ENCODE results near the gene THEMIS2. TPM values are rescaled to one million over a fixed set of nuclear protein-coding genes. Genes with fewer than 3 reads are reported as not detected.

THEMIS2 gene
- polyA plus RNA-seq, 3 donors, result 306 to 618 (median 344) TPM

GRCh38 chr1:27891196-27891889 is 19.0 kb downstream of the THEMIS2 start:
- H3K9ac ChIP-seq (ENCODE audit: insufficient read depth, low read length, poor library complexity, severe bottlenecking), result peak overlapping the region; percentile 34
- peak overlapping the region; percentile 47 for H3K4me2 ChIP-seq (replicated peaks; ENCODE audit: extremely low read depth, low read length, poor library complexity, severe bottlenecking)
- no peak overlapping the region for H2AFZ ChIP-seq (ENCODE audit: insufficient read depth, low read depth, low read length, poor library complexity, severe bottlenecking)

GRCh38 chr1:27894521-27894920 is 22.2 kb downstream of the THEMIS2 start:
- 78% methylated on average over 2 of the region's 3 CpGs for WGBS (ENCODE audit: insufficient coverage)
- no peak overlapping the region for H3K4me2 ChIP-seq (replicated peaks; ENCODE audit: extremely low read depth, low read length, poor library complexity, severe bottlenecking)
- no peaks in the 10 kb centered on the region for H3K9me3 ChIP-seq (replicated peaks in 1 of 2; ENCODE audit: control insufficient read depth in 1 of 2, insufficient read depth in 1 of 2, low read length in 2 of 2)
- H3K27ac Mint-ChIP-seq, result peak overlapping the region; percentile 64 to 92 (median 80)
- peaks cover 62 to 81% of the 10 kb centered on the region in 2 donors for H3K36me3 ChIP-seq (replicated peaks in 1 of 2; ENCODE audit: control insufficient read depth in 1 of 2, insufficient read depth in 2 of 2, low read length in 2 of 2)
- H3K79me2 ChIP-seq (ENCODE audit: insufficient read depth, low read length), result peaks cover 82% of the 10 kb centered on the region
- H3K9me3 Mint-ChIP-seq, result peaks cover 0 to 2% (median 0%) of the 10 kb centered on the region in 7 donors
- H4K20me1 ChIP-seq (ENCODE audit: insufficient read depth, low read length), result no peaks in the 10 kb centered on the region
- H3K4me1 ChIP-seq (ENCODE audit: control insufficient read depth in 1 of 2, insufficient read depth in 2 of 2, low read length in 2 of 2), result peaks cover 37 to 40% of the 10 kb centered on the region in 2 donors
- intact Hi-C loops (cut with micrococcal nuclease), result no loop called here
- H2AFZ ChIP-seq (ENCODE audit: insufficient read depth, low read depth, low read length, poor library complexity, severe bottlenecking), result no peak overlapping the region
- no peak for TF ChIP-seq CTCF (IDR thresholded peaks at IDR 0.05)
- H3K4me3 ChIP-seq (replicated peaks in 1 of 3; ENCODE audit: low read depth in 2 of 3, low read length in 3 of 3), result no peak overlapping the region
- H3K4me1 Mint-ChIP-seq, result peaks cover 43% of the 10 kb centered on the region
- H3K4me3 Mint-ChIP-seq, result no peak overlapping the region
- no peaks in the 10 kb centered on the region for H3K27me3 Mint-ChIP-seq (ENCODE audit: low read depth in 3 of 3)
- peaks cover 66 to 83% of the 10 kb centered on the region in 2 donors for H3K36me3 Mint-ChIP-seq
- H3K27ac ChIP-seq (ENCODE audit: low read depth in 1 of 2, low read length in 2 of 2), result peak overlapping the region in 1 of 2 donors; percentile 91
- H3K27me3 ChIP-seq (ENCODE audit: control insufficient read depth in 2 of 2, insufficient read depth in 2 of 2, low read length in 2 of 2), result no peaks in the 10 kb centered on the region
- DNase-seq, result no peak
- no peak overlapping the region for H3K9ac ChIP-seq (ENCODE audit: insufficient read depth, low read length, poor library complexity, severe bottlenecking)

More at GRCh38 chr1:27891196-27891889, 19.0 kb downstream of the THEMIS2 start:
- H3K4me3 ChIP-seq (replicated peaks in 1 of 3; ENCODE audit: low read depth in 2 of 3, low read length in 3 of 3), result peak overlapping the region in 1 of 3 experiments; percentile 45
- H3K79me2 ChIP-seq (ENCODE audit: insufficient read depth, low read length), result peaks cover 83% of the 10 kb centered on the region
- no peaks in the 10 kb centered on the region for H3K27me3 ChIP-seq (ENCODE audit: control insufficient read depth in 2 of 2, insufficient read depth in 2 of 2, low read length in 2 of 2)
- Mint-ChIP-seq H3K4me3 (peak overlapping the region; percentile 47 to 63), H3K4me1 (peaks cover 67% of the 10 kb centered on the region), H3K9me3 (peaks cover 0 to 2% (median 0%) of the 10 kb centered on the region in 7 donors), H3K36me3 (peaks cover 81 to 98% of the 10 kb centered on the region in 2 donors), H3K27ac (peak overlapping the region; percentile 96 to 99 (median 99)), H3K27me3 (ENCODE audit: low read depth in 3 of 3) (no peaks in the 10 kb centered on the region)
- H3K4me1 ChIP-seq (ENCODE audit: control insufficient read depth in 1 of 2, insufficient read depth in 2 of 2, low read length in 2 of 2), result peaks cover 69 to 72% of the 10 kb centered on the region in 2 donors
- peak overlapping the region; percentile 91 to 99 for H3K27ac ChIP-seq (ENCODE audit: low read depth in 1 of 2, low read length in 2 of 2)
- H3K36me3 ChIP-seq (replicated peaks in 1 of 2; ENCODE audit: control insufficient read depth in 1 of 2, insufficient read depth in 2 of 2, low read length in 2 of 2), result peaks cover 73 to 83% of the 10 kb centered on the region in 2 donors
- H3K9me3 ChIP-seq (replicated peaks in 1 of 2; ENCODE audit: control insufficient read depth in 1 of 2, insufficient read depth in 1 of 2, low read length in 2 of 2), result no peaks in the 10 kb centered on the region
- TF ChIP-seq CTCF (IDR thresholded peaks at IDR 0.05), result peak; percentile 63
- WGBS (ENCODE audit: insufficient coverage), result 0% methylated on average over 1 of the region's 7 CpGs
- intact Hi-C loops (cut with micrococcal nuclease), result loop anchor here in 1 of 2 donors (2.0 kb wide), 1 partner anchor 17 kb away; no protein-coding TSS in a partner anchor
- no peaks in the 10 kb centered on the region for H4K20me1 ChIP-seq (ENCODE audit: insufficient read depth, low read length)
- DNase-seq, result peak; percentile 86 to 92 (median 91)

Measured in CD14-positive monocyte (primary cell).